HepG2 (cell line): ENCODE measurements around the gene CHMP6. TPM values are rescaled to one million over a fixed set of nuclear protein-coding genes. Genes with fewer than 3 reads are reported as not detected.

Experiments
- ATAC-seq: fragments of 200-7000 bp; cut with Tn5 transposase; 3 replicates; pipeline ENCODE4 v1.9.1; 2020; ENCODE audit warnings: mild to moderate bottlenecking, moderate library complexity
- BruUV-seq: library from RNA; stranded (reverse); fragments of 400-500 nt; replicated peaks from 2 replicates; lab custom pipeline; 2021; lab: Mats Ljungman, UMichigan
- CTCF ChIA-PET: fragments of 300-600 bp; formaldehyde crosslinking; extraction: SDS; loops from one replicate; lab custom pipeline; 2021; ENCODE audit warnings: low total read pairs, inconsistent platforms, low intra/inter-chr PET ratio; lab: Yijun Ruan, JAX
- POLR2A ChIA-PET: fragments of 350-600 bp; sonication (Branson Sonifier 250); formaldehyde crosslinking; loops from one replicate; lab custom pipeline; 2020; ENCODE audit warnings: antibody characterized with exemption, inconsistent platforms; lab: Yijun Ruan, JAX
- DNase-seq: peaks from one replicate; pipeline ENCODE4 v3.0.0-alpha.2; 2015; ENCODE audit warnings: low spot score
- FAIRE-seq: peaks from 3 replicates; lab custom pipeline; 2011; peaks lifted over from hg19 to GRCh38; lab: Jason Lieb, UNC
- H2AFZ ChIP-seq: one replicate; pipeline ENCODE4 v1.6.1; 2011; ENCODE audit warnings: low read length, inconsistent platforms
- H3K27ac ChIP-seq: fragments of 300-600 bp; 3 replicates; pipeline ENCODE4 v1.8.0; 2011; ENCODE audit warnings: mixed run types, mild to moderate bottlenecking, mixed read lengths, low read length, inconsistent platforms; ENCODE audit not compliant: insufficient read depth; ENCODE audit errors: extremely low read length
- H3K27me3 ChIP-seq, 2 experiments: fragments of 200-600 bp in 1 of 2; 2 replicates in 1 of 2; 3 replicates in 1 of 2; pipeline versions ENCODE4 v1.6.0 to v1.8.0; 2011; ENCODE audit warnings: low read length in 2 of 2, mild to moderate bottlenecking in 2 of 2, moderate library complexity in 2 of 2, inconsistent platforms in 1 of 2; ENCODE audit not compliant: insufficient read depth in 2 of 2, control insufficient read depth in 1 of 2
- H3K36me3 ChIP-seq, 2 experiments: fragments of 200-600 bp in 1 of 2; replicated peaks in 1 of 2; 2 replicates in 1 of 2; 3 replicates in 1 of 2; pipeline versions ENCODE4 v1.5.1 to v1.8.0; 2011; ENCODE audit warnings: low read length in 2 of 2, inconsistent platforms in 1 of 2; ENCODE audit not compliant: insufficient read depth in 2 of 2, control insufficient read depth in 1 of 2
- H3K4me1 ChIP-seq: 2 replicates; pipeline ENCODE4 v1.5.1; 2012; ENCODE audit warnings: low read length, inconsistent platforms; ENCODE audit not compliant: insufficient read depth
- H3K4me2 ChIP-seq: 2 replicates; pipeline ENCODE4 v1.6.0; 2011; ENCODE audit warnings: low read depth, low read length, inconsistent platforms
- H3K4me3 ChIP-seq, 3 experiments: fragments of 200-600 bp in 1 of 3; sonication (generic), shearing (Covaris generic) in 1 of 3; replicated peaks in 1 of 3; 2 replicates each; pipeline ENCODE4 v1.5.1; 2011 to 2016; ENCODE audit warnings: low read length in 3 of 3, inconsistent platforms in 2 of 3, low read depth in 2 of 3, mild to moderate bottlenecking in 2 of 3, control low read depth in 1 of 3, mixed read lengths in 1 of 3; ENCODE audit not compliant: insufficient read depth in 1 of 3
- H3K79me2 ChIP-seq: one replicate; pipeline ENCODE4 v1.6.1; 2011; ENCODE audit warnings: low read length, inconsistent platforms; ENCODE audit not compliant: insufficient read depth
- H3K9ac ChIP-seq: 2 replicates; pipeline ENCODE4 v1.6.0; 2011; ENCODE audit warnings: mild to moderate bottlenecking, low read depth, low read length, inconsistent platforms; ENCODE audit not compliant: insufficient read depth
- H3K9me3 ChIP-seq: 2 replicates; pipeline ENCODE4 v1.5.1; 2012; ENCODE audit warnings: mild to moderate bottlenecking, low read length
- H4K20me1 ChIP-seq: 2 replicates; pipeline ENCODE4 v1.6.0; 2011; ENCODE audit warnings: inconsistent platforms, mild to moderate bottlenecking, low read length, moderate library complexity; ENCODE audit not compliant: insufficient read depth
- CHCHD3 ChIP-seq: sonication (generic); formaldehyde crosslinking; IDR thresholded peaks from 2 replicates; pipeline ENCODE4 v1.8.0; 2022; ENCODE audit warnings: mild to moderate bottlenecking, missing genetic modification reagents, moderate library complexity
- ESRRA ChIP-seq: sonication (generic); formaldehyde crosslinking; IDR thresholded peaks from 2 replicates; pipeline ENCODE4 v1.5.1; 2020; ENCODE audit warnings: mild to moderate bottlenecking, low read depth, missing genetic modification reagents
- FOXA1 ChIP-seq, 2 experiments: fragments of 450-650 bp in 1 of 2; sonication (generic) in 1 of 2; formaldehyde crosslinking in 1 of 2; IDR thresholded peaks; 2 replicates each; pipeline versions ENCODE4 v1.4.0 to v1.6.1; 2016 to 2020; ENCODE audit warnings: missing genetic modification reagents in 1 of 2
- FOXO1 ChIP-seq: sonication (generic); formaldehyde crosslinking; IDR thresholded peaks from 2 replicates; pipeline ENCODE4 v1.4.0; 2020; ENCODE audit warnings: missing genetic modification reagents
- FOXO4 ChIP-seq: sonication (generic); formaldehyde crosslinking; conservative IDR thresholded peaks from 2 replicates; pipeline ENCODE4 v1.8.1; 2023; ENCODE audit warnings: missing genetic modification reagents
- HES4 ChIP-seq: sonication (generic); formaldehyde crosslinking; IDR thresholded peaks from 2 replicates; pipeline ENCODE4 v1.9.0; 2021; ENCODE audit warnings: mild to moderate bottlenecking, missing genetic modification reagents, borderline replicate concordance
- RFX5 ChIP-seq: IDR thresholded peaks from 2 replicates; pipeline ENCODE4 v1.6.1; 2011; ENCODE audit warnings: low read depth, low read length, improper control_type of control experiment
- RXRA ChIP-seq: sonication (generic); formaldehyde crosslinking; IDR thresholded peaks from 2 replicates; pipeline ENCODE4 v1.5.1; 2020; ENCODE audit warnings: missing genetic modification reagents
- STAG1 ChIP-seq: sonication (generic); formaldehyde crosslinking; IDR thresholded peaks from 2 replicates; pipeline ENCODE4 v1.4.0; 2020; ENCODE audit warnings: missing genetic modification reagents
- TBX2 ChIP-seq: sonication (generic); formaldehyde crosslinking; IDR thresholded peaks from 2 replicates; pipeline ENCODE4 v1.5.0; 2020; ENCODE audit warnings: missing genetic modification reagents, mild to moderate bottlenecking, borderline replicate concordance
- ZNF230 ChIP-seq: sonication (generic); formaldehyde crosslinking; IDR thresholded peaks from 2 replicates; pipeline ENCODE4 v1.4.0; 2020; ENCODE audit warnings: mild to moderate bottlenecking, missing genetic modification reagents
- ZNF264 ChIP-seq: sonication (generic); formaldehyde crosslinking; IDR thresholded peaks from 2 replicates; pipeline ENCODE4 v1.4.0; 2020; ENCODE audit warnings: missing genetic modification reagents
- ZNF569 ChIP-seq: sonication (generic); formaldehyde crosslinking; IDR thresholded peaks from 2 replicates; pipeline ENCODE4 v1.5.0; 2020; ENCODE audit warnings: mild to moderate bottlenecking, missing genetic modification reagents, moderate library complexity, borderline replicate concordance
- ZNF737 ChIP-seq: sonication (generic); formaldehyde crosslinking; IDR thresholded peaks from 2 replicates; pipeline ENCODE4 v1.5.0; 2020; ENCODE audit warnings: missing genetic modification reagents, mild to moderate bottlenecking, borderline replicate concordance
- ZNF788 ChIP-seq: sonication (generic); formaldehyde crosslinking; IDR thresholded peaks from 2 replicates; pipeline ENCODE4 v1.5.0; 2020; ENCODE audit warnings: mild to moderate bottlenecking, missing genetic modification reagents, borderline replicate concordance
- whole genome bisulfite sequencing: methylation state at CpG from one replicate; pipeline ENCODE4 v1.1.6; 2017; ENCODE audit warnings: low lambda C conversion rate; 5-methylcytosine and 5-hydroxymethylcytosine counted together
- in situ Hi-C: cut with HindIII; loops from 2 replicates; pipeline ENCODE4 v1.10.0; 2017; ENCODE audit warnings: low pct_unique_long_range_greater_than_20kb; ENCODE audit not compliant: extremely low pct_ligation_motif_present
- intact Hi-C: fragments of 100-400 bp; cut with micrococcal nuclease; formaldehyde crosslinking; loops from one replicate; pipeline ENCODE4 v1.10.0; 2022; ENCODE audit not compliant: unreplicated experiment
- polyA plus RNA-seq, 8 experiments: library from polyadenylated mRNA; depleted of rRNA in 3 of 8; stranded (reverse) in 7 of 8; unstranded in 1 of 8; fragments of >200 nt; fragmentation: Illumina TruSeq in 4 of 8; extraction: Trizol in 4 of 8; gene quantifications; 2 replicates each; pipeline versions ENCODE4 v1.2.1 to v1.2.3, GENCODE V29; 2011 to 2016; ENCODE audit warnings: low read depth in 4 of 8, missing spikeins in 1 of 8, mixed read lengths in 1 of 8; ENCODE audit not compliant: insufficient read depth in 1 of 8
- total RNA-seq, 5 experiments: library from RNA; depleted of rRNA; stranded (reverse); fragments of >200 nt; fragmentation: Illumina TruSeq; extraction: Trizol; gene quantifications; 2 replicates each; pipeline ENCODE4 v1.2.3, GENCODE V29; 2016; ENCODE audit warnings: low read depth in 1 of 5
- TF ChIP-seq, protein P1 (sequence below): sonication (generic); formaldehyde crosslinking; IDR thresholded peaks from 2 replicates; pipeline ENCODE4 v1.9.0; 2022; ENCODE audit warnings: missing genetic modification reagents, mild to moderate bottlenecking, borderline replicate concordance
- TF ChIP-seq, protein P2 (sequence below): sonication (generic); formaldehyde crosslinking; IDR thresholded peaks from 2 replicates; pipeline ENCODE4 v1.4.0; 2020; ENCODE audit warnings: mild to moderate bottlenecking, missing genetic modification reagents, borderline replicate concordance

The CHMP6 gene
- total and polyA plus RNA-seq, 2 of the 13 experiments (the other 11 are each of a cell fraction or from before 2014, with no cell fraction given): 11.1 to 24.2 TPM

GRCh38 chr17:80970044-80970761 is 21.4 kb upstream of the CHMP6 start:
- peak overlapping the region in 2 of 3 experiments; percentile 37 to 54; a peak in 3 of 6 replicates for H3K4me3 ChIP-seq
- no TSS peak for BruUV-seq
- in situ Hi-C loops: no loop called here
- intact Hi-C loops: no loop called here
- no peak for DNase-seq
- H3K79me2 ChIP-seq: no peaks in the 10 kb centered on the region
- FAIRE-seq: no peak
- peaks cover 6 to 32% of the 10 kb centered on the region in 2 experiments; a peak in 4 of 5 replicates for H3K27me3 ChIP-seq
- WGBS: 54% methylated on average over 18 of the region's 20 CpGs
- CTCF ChIA-PET: no interaction called here
- no peak overlapping the region for H3K27ac ChIP-seq
- no peak overlapping the region for H2AFZ ChIP-seq
- no peaks in the 10 kb centered on the region for H3K9me3 ChIP-seq
- no peaks in the 10 kb centered on the region for H4K20me1 ChIP-seq
- POLR2A ChIA-PET: interaction anchor here (0.6 to 0.8 kb wide), 2 partner anchors 9 to 50 kb away, joined by 3 read pairs; no protein-coding TSS in a partner anchor
- H3K4me2 ChIP-seq: peak overlapping the region; percentile 73
- peak overlapping the region; percentile 31; the same call in 1 of the 2 replicates for H3K9ac ChIP-seq
- peak; percentile 73 for ATAC-seq
- H3K36me3 ChIP-seq: no peaks in the 10 kb centered on the region; a peak in 1 of 5 replicates
- H3K4me1 ChIP-seq: peaks cover 38% of the 10 kb centered on the region
- TF ChIP-seq FOXO1 (0 out of 2 replicates have a peak, but pooled peaks have one; percentile 12), ZNF737 (CRISPR knock-in tag) (0 out of 2 replicates have a peak, but pooled peaks have one; percentile 41), ZNF230 (CRISPR knock-in tag) (no peak), ZNF569 (no peak), RXRA (0 out of 2 replicates have a peak, but pooled peaks have one; percentile 14), CHCHD3 (CRISPR knock-in tag) (0 out of 2 replicates have a peak, but pooled peaks have one; percentile 2), FOXO4 (CRISPR knock-in tag) (0 out of 2 replicates have a peak, but pooled peaks have one; percentile 59), ZNF788 (CRISPR knock-in tag) (0 out of 2 replicates have a peak, but pooled peaks have one; percentile 29), RFX5 (no peak), HES4 (CRISPR knock-in tag) (no peak), STAG1 (CRISPR knock-in tag) (peak; percentile 76), ZNF264 (CRISPR knock-in tag) (no peak), TBX2 (CRISPR knock-in tag) (peak; percentile 29; the same call in 1 of the 2 replicates), FOXA1 (IDR thresholded peaks at IDR 0.05) (no peak), FOXA1 (CRISPR knock-in tag; IDR thresholded peaks at IDR 0.05) (0 out of 2 replicates have a peak, but pooled peaks have one; percentile 2), ESRRA (CRISPR knock-in tag) (0 out of 2 replicates have a peak, but pooled peaks have one; percentile 17)
- TF ChIP-seq, protein P1, sequence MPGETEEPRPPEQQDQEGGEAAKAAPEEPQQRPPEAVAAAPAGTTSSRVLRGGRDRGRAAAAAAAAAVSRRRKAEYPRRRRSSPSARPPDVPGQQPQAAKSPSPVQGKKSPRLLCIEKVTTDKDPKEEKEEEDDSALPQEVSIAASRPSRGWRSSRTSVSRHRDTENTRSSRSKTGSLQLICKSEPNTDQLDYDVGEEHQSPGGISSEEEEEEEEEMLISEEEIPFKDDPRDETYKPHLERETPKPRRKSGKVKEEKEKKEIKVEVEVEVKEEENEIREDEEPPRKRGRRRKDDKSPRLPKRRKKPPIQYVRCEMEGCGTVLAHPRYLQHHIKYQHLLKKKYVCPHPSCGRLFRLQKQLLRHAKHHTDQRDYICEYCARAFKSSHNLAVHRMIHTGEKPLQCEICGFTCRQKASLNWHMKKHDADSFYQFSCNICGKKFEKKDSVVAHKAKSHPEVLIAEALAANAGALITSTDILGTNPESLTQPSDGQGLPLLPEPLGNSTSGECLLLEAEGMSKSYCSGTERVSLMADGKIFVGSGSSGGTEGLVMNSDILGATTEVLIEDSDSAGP (CRISPR knock-in tag): peak; percentile 41; the same call in 1 of the 2 replicates
- TF ChIP-seq, protein P2, sequence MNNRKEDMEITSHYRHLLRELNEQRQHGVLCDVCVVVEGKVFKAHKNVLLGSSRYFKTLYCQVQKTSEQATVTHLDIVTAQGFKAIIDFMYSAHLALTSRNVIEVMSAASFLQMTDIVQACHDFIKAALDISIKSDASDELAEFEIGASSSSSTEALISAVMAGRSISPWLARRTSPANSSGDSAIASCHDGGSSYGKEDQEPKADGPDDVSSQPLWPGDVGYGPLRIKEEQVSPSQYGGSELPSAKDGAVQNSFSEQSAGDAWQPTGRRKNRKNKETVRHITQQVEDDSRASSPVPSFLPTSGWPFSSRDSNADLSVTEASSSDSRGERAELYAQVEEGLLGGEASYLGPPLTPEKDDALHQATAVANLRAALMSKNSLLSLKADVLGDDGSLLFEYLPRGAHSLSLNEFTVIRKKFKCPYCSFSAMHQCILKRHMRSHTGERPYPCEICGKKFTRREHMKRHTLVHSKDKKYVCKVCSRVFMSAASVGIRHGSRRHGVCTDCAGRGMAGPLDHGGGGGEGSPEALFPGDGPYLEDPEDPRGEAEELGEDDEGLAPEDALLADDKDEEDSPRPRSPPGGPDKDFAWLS (CRISPR knock-in tag): 0 out of 2 replicates have a peak, but pooled peaks have one; percentile 50
